Measurements from ENCODE around the gene RHBDF2. TPM values are rescaled to one million over a fixed set of nuclear protein-coding genes. Genes with fewer than 3 reads are reported as not detected.
"Not testable (repeated sequence)": the region's sequence is repeated elsewhere in the genome, so short reads cannot be mapped to it uniquely, and the experiment has no call there.

RHBDF2 gene
- total RNA-seq, 1 donor from 2014 or later, result 0.79 TPM

GRCh38 chr17:76534831-76535732 is 33.9 kb upstream of the RHBDF2 start:
- no peak for DNase-seq (ENCODE audit: low spot score)
- peaks cover 22% of the 10 kb centered on the region for H3F3A ChIP-seq (ENCODE audit: low read depth)
- peaks cover 3% of the 10 kb centered on the region for H4K20me1 ChIP-seq (ENCODE audit: low read depth)
- H3K27me3 Mint-ChIP-seq (ENCODE audit: insufficient read depth, low read depth), result peaks cover 37% of the 10 kb centered on the region
- no peak overlapping the region for H3K27ac Mint-ChIP-seq
- H3K4me3 ChIP-seq, result no peak overlapping the region
- no peak overlapping the region for H3K4me2 ChIP-seq
- H3K27me3 ChIP-seq, result peaks cover 58% of the 10 kb centered on the region
- TF ChIP-seq CTCF (IDR thresholded peaks at IDR 0.05) (no peak), EZH2phosphoT487 (IDR thresholded peaks at IDR 0.05) (no peak), EZH2 (IDR thresholded peaks at IDR 0.05) (no peak)
- H3K36me3 Mint-ChIP-seq, result no peaks in the 10 kb centered on the region
- H3K4me1 ChIP-seq, result peaks cover 10% of the 10 kb centered on the region
- H3K9me3 Mint-ChIP-seq, result no peaks in the 10 kb centered on the region
- H3K4me3 Mint-ChIP-seq, result no peak overlapping the region
- no peaks in the 10 kb centered on the region for H3K9me3 ChIP-seq (ENCODE audit: low read depth)
- H2AFZ ChIP-seq (replicated peaks), result no peak overlapping the region
- H3K36me3 ChIP-seq, result no peaks in the 10 kb centered on the region
- H3K9ac ChIP-seq, result no peak overlapping the region
- peaks cover 37% of the 10 kb centered on the region for H3K4me1 Mint-ChIP-seq
- no peaks in the 10 kb centered on the region for H3K79me2 ChIP-seq (ENCODE audit: low read depth)
- no peak overlapping the region for H3K27ac ChIP-seq

- not testable (repeated sequence) for H3K9ac ChIP-seq, H3K27ac ChIP-seq
Observed at GRCh38 chr17:76533640-76534359, 32.6 kb upstream of the RHBDF2 start.

GRCh38 chr17:76532072-76532651 is 30.9 kb upstream of the RHBDF2 start:
- Histone ChIP-seq H4K20me1 (ENCODE audit: low read depth) (peaks cover 3% of the 10 kb centered on the region), H3K4me1 (peaks cover 9% of the 10 kb centered on the region), H3K27ac (no peak overlapping the region), H3K27me3 (peaks cover 29% of the 10 kb centered on the region), H3K9me3 (ENCODE audit: low read depth) (no peaks in the 10 kb centered on the region), H3K9ac (no peak overlapping the region), H3K36me3 (no peaks in the 10 kb centered on the region), H3K4me3 (no peak overlapping the region), H3F3A (ENCODE audit: low read depth) (peaks cover 11% of the 10 kb centered on the region), H3K79me2 (ENCODE audit: low read depth) (no peaks in the 10 kb centered on the region), H2AFZ (replicated peaks) (no peak overlapping the region), H3K4me2 (no peak overlapping the region)
- peak overlapping the region; percentile 94 for H3K27ac Mint-ChIP-seq
- DNase-seq (ENCODE audit: low spot score), result no peak
- no peaks in the 10 kb centered on the region for H3K36me3 Mint-ChIP-seq
- peaks cover 39% of the 10 kb centered on the region for H3K4me1 Mint-ChIP-seq
- no peaks in the 10 kb centered on the region for H3K9me3 Mint-ChIP-seq
- H3K4me3 Mint-ChIP-seq, result no peak overlapping the region
- TF ChIP-seq EZH2phosphoT487 (IDR thresholded peaks at IDR 0.05), result no peak
- TF ChIP-seq EZH2 (IDR thresholded peaks at IDR 0.05), result no peak
- no peak for TF ChIP-seq CTCF (IDR thresholded peaks at IDR 0.05)
- peaks cover 25% of the 10 kb centered on the region for H3K27me3 Mint-ChIP-seq (ENCODE audit: insufficient read depth, low read depth)

More at GRCh38 chr17:76533640-76534359, 32.6 kb upstream of the RHBDF2 start:
- not testable (repeated sequence) for H3K36me3 Mint-ChIP-seq; H3K4me2 ChIP-seq; H3K4me3 ChIP-seq; H3K4me3 Mint-ChIP-seq; H3K79me2 ChIP-seq (ENCODE audit: low read depth); H3K36me3 ChIP-seq; H2AFZ ChIP-seq (replicated peaks); H3K9me3 Mint-ChIP-seq; H4K20me1 ChIP-seq (ENCODE audit: low read depth); DNase-seq (ENCODE audit: low spot score); H3K9me3 ChIP-seq (ENCODE audit: low read depth); H3K27ac Mint-ChIP-seq
- H3K27me3 ChIP-seq, result peaks cover 45% of the 10 kb centered on the region
- peaks cover 38% of the 10 kb centered on the region for H3K4me1 Mint-ChIP-seq
- peaks cover 12% of the 10 kb centered on the region for H3F3A ChIP-seq (ENCODE audit: low read depth)
- H3K27me3 Mint-ChIP-seq (ENCODE audit: insufficient read depth, low read depth), result peaks cover 29% of the 10 kb centered on the region
- peaks cover 16% of the 10 kb centered on the region for H3K4me1 ChIP-seq

Data from neural progenitor cell (in vitro differentiated cells).